Fibroblast of pulmonary artery (primary cell): ENCODE measurements around the gene ROBO1.
"Not testable (repeated sequence)": the region's sequence is repeated elsewhere in the genome, so short reads cannot be mapped to it uniquely, and the experiment has no call there.

ENCODE experiments used
- DNase-seq: peaks from one replicate; pipeline ENCODE4 v3.0.0-alpha.2; 2010; ENCODE audit warnings: low read depth
- H3K4me3 ChIP-seq: replicated peaks from 2 replicates; pipeline ENCODE4 v1.5.1; 2011; ENCODE audit warnings: low read depth, mild to moderate bottlenecking, control low read depth, low read length, moderate library complexity
- TF ChIP-seq, protein P1 (sequence below): IDR thresholded peaks from 2 replicates; pipeline ENCODE4 v1.5.1; 2011; ENCODE audit warnings: mild to moderate bottlenecking, control low read depth, low read length, inconsistent platforms; ENCODE audit errors: missing control alignments

ROBO1 gene

DNA sequence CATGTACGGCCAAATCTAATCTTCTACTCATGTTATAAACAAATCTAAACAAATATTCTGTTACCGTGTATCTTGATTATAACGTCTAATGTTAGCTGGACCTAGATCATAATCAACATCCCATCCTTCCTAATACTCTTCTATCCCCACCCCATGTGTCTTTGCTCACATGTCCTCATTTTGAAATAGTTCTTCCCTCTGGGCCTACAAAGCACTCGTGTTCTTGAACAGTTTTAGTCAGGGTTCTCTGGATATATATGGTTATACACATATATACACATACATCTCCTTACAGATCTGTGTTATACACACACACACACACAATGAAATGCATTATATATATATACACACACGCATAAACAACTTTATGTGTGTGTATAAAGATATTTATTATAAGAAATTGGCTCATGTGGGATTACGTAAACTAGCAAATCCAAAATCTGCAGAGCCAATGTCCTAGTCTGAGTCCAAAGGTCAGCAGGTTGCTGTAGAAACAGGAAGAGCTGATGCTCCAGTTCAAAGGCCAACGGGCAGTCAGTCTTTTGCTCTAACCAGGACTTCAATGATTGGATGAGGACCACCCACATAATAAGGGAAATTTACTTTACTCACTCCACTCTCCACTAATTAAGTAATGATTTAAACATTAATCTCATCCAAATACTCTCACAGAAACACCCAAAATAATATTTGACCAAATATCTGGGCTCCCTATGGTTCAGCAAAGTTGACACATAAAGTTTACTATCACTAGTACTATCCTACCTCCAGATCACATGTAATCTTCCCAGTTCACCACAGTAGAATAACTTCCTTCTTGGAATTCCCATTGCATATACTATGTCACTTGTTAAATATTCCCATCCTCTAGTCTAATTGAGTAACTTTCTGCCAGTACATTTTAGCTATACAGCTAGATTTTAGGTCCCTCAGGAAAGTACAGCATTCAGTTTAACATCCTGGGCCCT is 450.0 kb downstream of the ROBO1 start:
- H3K4me3 ChIP-seq, result no peak overlapping the region
- no peak for DNase-seq
- TF ChIP-seq, protein P1, sequence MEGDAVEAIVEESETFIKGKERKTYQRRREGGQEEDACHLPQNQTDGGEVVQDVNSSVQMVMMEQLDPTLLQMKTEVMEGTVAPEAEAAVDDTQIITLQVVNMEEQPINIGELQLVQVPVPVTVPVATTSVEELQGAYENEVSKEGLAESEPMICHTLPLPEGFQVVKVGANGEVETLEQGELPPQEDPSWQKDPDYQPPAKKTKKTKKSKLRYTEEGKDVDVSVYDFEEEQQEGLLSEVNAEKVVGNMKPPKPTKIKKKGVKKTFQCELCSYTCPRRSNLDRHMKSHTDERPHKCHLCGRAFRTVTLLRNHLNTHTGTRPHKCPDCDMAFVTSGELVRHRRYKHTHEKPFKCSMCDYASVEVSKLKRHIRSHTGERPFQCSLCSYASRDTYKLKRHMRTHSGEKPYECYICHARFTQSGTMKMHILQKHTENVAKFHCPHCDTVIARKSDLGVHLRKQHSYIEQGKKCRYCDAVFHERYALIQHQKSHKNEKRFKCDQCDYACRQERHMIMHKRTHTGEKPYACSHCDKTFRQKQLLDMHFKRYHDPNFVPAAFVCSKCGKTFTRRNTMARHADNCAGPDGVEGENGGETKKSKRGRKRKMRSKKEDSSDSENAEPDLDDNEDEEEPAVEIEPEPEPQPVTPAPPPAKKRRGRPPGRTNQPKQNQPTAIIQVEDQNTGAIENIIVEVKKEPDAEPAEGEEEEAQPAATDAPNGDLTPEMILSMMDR, result no peak

DNA sequence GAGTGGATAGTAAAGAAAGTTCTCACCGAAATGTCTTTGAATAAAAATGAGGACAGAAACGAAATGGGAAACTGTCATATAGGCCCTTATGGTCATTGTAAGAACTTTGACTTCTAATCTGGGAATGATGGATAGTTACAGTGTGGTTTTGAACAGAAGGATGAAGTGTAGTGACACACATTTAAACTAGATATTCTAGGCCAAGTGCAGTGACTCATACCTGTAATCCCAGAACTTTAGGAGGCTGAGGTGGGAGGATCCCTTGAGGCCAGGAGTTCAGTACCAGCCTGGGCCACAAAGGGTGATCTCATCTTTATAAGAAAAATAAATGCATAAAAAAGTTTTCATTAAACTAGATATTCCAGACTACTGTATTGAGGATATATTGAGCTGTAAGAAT is 452.8 kb downstream of the ROBO1 start:
- no peak for DNase-seq
- TF ChIP-seq, protein P1, result no peak
- H3K4me3 ChIP-seq, result no peak overlapping the region

DNA sequence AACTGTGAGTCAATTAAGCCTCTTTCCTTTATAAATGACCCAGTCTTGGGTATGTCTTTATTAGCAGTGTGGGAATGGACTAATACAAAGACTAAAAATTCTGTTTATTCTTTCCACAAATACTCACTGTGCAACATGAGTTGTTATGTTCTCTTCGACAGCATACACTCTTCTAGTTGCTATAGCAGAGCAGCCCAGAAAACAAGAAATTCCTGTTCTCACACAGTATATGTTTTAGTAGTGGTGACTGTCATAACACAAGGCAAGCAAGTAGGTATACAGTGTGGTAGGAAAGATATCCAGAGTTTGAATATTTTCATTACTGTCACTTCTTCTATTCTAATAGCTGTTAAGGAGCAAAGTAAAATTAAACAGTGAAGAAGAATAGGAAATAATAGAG is 453.3 kb downstream of the ROBO1 start:
- H3K4me3 ChIP-seq, result no peak overlapping the region
- no peak for DNase-seq
- TF ChIP-seq, protein P1, result no peak

DNA sequence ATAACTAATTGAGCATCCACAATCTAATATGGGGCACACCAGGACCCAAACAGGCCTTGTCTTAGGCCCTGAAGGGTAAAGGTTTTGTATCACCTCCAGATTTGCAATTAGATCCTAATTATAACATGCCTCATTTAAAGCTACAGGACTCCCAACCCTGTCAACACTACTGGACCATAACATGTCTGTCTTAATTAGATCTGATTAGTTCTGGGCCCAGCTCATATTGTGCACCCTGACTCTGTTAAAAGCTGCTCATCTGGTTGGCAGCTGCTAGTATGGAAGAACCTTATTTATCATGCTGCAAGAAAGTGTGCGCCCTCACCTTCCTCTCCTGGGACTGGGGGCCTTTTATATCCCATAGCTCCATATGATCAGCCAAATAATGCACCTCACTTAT is 457.8 kb downstream of the ROBO1 start:
- TF ChIP-seq, protein P1, result no peak
- DNase-seq, result no peak
- no peak overlapping the region for H3K4me3 ChIP-seq

DNA sequence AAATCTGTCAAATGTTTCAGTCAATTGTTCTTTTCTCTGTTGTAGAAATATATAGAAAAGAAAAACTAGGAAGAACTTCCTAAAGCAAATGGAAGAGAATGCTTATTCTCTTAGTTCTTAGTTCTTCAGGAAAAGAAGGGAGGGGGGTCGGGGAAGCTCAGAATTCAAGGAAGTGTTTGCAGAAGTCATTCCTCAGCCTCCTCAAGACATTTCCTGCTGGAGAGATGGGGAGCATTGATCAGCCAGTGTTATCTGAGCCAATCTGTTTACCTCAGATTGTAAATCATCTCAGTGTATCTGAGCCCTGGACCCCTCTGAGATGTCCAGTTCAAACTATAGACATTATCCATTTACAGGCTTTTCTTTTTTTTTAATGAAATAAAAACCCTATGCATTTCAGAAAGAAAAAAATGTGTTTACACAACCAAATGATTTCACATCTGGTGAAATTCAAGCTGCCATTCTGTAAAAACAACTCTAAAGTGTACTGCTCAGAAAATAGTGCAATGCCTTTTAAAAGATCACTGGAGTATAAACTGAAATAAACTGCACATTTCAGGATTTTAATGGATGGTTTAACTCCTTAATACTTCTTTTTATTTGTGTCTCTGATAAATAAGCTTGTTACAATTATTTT is 460.7 kb downstream of the ROBO1 start:
- TF ChIP-seq, protein P1, result no peak
- no peak for DNase-seq
- no peak overlapping the region for H3K4me3 ChIP-seq

DNA sequence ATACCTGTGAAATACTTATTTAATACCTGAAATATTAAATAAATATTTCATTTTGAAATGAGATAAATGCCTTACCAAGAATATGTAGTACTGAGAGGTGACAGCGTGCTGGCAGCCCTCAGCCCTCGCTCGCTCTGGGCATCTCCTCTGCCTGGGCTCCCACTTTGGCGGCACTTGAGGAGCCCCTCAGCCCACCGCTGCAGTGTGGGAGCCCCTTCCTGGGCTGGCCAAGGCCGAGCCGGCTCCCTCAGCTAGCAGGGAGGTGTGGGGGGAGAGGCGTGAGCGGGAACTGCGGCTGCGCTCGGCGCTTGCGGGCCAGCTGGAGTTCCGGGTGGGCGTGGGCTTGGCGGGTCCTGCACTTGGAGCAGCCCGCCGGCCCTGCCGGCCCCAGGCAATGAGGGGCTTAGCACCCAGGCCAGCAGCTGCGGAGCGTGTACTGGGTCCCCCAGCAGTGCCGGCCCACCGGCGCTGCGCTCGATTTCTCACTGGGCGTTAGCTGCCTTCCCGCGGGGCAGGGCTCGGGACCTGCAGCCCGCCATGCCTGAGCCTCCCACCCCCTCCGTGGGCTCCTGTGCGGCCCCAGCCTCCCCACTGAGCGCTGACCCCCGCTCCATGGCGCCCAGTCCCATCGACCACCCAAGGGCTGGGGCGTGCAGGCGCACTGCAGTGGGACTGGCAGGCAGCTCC is 467.7 kb downstream of the ROBO1 start:
- not testable (repeated sequence) for DNase-seq, H3K4me3 ChIP-seq
